COLO668 (cell line): ENCODE results near the gene TPBGL.
"Not testable (repeated sequence)": the region's sequence is repeated elsewhere in the genome, so short reads cannot be mapped to it uniquely, and the experiment has no call there.

Experiments
- DNase-seq: peaks from one replicate; lab custom pipeline; 2025; ENCODE audit not compliant: unreplicated experiment; lab: John Stamatoyannopoulos, UW

Gene TPBGL

DNA sequence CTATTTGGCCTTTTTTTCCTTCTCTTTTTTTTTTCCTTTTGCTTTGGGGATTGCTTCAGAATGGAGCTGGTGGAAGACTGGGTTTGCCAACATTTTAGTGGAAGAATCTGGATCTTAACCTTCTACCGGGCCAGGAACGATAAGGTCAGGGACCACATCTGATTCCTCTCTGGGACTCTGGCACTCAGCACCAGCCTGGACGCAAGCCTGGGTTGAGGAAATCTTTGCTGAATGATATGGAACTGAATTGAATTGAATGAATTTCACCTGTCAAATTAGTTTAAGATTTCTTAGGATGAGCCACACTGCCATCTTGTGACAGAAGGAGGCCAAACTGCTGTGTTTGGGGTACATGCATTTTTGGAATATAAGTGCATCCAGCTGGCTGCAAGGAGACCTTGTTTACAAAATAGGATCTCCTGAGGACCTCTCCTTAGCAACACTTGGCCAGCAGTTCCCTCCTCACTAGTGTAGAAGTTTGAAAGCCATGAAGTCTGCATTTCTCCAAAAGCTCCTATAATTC lies 30.4 kb downstream of the TPBGL start:
- DNase-seq, result no peak

DNA sequence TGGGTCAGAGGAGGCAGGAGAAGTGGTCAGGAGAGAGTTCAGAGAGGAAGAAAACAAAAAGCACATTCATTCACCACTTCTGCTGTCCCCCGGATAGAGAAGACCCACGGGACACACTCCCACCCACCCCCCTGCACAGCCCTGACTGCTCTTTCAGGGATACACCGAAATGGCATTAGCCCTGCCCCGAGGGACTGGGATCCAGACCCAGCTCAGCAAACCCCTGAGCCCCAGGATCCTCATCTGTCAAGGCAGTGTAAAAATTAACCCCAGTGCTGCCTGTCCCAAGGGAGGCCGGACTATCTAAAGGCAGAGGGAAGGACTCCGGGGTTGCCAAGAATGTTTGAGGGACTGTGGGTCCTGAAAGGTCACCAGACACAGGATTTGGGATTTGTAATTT lies 31.2 kb downstream of the TPBGL start:
- no peak for DNase-seq

DNA sequence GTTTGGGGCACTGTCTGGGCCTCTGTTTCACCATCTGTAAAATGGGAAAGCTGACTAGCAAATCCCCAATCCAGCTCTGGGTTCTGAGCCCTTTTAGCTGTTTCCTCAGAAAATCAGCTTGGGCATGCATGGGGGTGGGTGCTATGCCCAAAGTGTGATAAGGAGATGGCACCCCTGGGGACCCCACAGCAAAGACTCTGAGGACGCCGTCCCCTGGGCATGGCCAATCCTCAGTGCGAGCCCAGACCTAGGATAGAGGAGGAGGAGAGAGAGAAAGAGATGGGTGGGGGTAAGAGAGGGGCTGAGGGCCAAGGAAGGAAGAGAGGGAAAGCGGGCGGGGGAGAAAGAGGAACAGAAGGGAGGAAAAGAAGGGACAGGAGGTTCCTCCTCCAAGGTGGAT lies 31.8 kb downstream of the TPBGL start:
- DNase-seq, result no peak

DNA sequence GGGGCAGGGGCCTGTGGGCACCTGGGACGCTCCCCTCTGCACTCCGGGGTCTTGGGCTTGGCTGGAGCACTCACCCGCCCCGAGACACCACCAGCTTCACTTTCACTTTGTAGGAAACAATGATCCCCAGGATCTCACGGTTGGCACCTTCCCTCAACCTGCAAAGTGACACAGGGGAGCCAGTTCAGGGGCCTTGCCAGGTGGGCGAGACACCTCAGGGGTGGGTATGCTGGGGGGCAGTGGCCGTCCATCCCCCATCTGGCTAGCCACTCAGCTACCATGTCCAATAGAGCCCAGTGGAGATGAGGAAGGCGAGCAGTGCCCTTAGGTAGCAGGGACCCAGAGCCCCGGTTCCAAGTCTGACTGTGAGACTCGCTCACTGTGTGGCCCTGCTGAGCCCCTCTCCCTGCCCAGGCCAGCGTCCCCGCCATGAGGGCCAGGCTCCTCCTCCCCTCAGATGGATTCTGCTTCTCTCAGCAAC lies 32.3 kb downstream of the TPBGL start:
- no peak for DNase-seq

DNA sequence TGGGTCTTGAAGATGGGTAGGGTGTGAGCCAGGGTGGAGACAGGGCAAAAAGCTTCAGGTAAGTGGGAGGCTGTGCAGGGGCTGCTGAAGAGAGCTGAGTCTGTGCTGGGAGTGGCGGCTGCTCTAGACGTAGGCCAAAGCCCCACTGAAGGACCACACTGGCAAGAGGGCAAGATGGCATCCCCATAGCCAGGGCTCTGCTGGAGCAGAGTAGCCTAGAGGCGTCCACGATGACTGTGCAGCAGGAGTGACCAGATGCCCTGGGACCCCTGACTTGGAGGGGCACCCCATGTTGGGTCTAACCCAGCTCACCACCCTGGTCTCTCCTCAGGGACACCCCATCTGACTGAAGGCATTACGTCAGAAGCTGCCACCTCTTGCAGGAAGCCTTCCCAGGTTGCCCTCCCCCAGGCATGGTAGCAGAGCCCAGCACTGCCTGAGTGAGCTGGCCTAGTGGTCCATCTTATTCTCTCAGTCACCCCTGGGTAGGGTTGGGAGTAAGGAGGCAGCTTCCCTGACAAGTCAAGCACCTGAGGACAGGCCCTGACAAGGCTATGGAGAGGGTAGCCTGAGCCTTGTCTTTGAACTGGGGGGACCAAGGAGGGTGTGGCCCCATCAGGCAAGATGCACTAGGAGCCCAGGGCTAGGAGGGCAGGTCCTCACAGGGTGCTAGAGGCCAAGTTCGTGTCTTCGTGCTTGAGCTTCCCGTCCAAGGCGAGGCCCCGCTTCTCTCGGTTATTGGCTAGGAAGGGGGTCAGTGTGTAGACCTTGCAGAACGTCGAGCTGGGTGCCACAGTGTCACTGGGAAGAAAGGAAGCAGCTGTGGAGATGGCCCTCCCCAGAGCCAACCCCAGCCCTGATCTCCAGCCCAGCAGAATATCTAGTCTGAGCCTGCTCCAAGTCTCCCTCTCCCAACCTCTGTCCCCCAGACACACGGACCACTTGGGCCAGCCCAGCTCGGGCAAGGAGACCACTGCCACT lies 33.1 kb downstream of the TPBGL start:
- no peak for DNase-seq

DNA sequence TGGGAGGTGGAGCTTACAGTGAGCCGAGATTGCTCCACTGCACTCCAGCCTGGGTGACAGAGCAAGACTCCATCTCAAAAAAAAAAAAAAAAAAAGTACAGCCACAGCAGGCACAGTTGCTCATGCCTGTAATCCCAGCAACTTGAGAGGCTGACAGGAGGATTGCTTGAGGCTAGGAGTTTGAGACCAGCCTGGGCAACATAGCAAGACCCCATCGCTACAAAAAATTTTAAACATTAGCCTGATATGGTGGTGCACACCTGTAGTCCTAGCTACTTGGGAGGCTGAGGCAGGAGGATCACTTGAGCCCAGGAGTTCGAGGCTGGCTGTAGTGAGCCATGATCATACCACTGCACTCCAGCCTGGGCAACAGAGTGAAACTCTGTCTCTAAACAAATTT lies 34.1 kb downstream of the TPBGL start:
- not testable (repeated sequence) for DNase-seq

DNA sequence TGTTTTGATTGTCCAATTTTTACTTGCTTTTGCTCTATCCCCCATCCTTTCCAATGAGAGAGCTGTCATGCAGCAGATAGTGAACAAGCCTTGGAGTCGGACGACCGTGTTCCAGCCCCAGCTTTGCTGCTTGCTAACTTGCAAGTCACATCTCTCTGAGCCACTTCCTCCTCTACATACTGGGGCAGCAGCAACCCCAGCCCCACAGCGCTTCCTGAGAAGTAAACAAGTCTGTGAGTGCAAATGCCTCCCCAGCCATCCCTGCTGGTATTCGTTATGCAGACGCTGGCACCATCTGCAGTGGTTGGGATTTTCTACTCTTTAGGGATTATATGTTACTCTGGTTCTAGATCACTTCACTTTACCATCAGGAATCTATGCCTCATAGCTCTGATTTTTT lies 35.0 kb downstream of the TPBGL start:
- peak; percentile 5 for DNase-seq

DNA sequence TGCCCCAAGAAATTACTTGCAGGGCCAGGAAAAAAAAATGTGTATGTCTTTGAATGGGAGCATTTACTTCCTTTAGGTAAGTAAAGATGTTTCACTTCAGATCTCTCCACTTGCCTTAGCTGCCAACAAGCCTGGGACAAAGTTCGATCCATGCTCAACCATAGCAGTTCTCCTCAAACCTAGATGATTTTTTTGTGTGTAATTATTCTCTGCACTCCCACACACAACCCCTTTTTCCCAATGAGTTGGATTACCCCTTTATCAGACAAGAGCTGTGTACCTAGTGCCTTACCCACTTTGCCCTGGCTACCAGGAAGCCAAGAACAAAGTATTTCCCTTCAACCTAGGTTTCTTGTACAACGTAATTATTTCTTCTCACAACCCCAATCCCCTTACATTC lies 35.6 kb downstream of the TPBGL start:
- DNase-seq, result no peak

DNA sequence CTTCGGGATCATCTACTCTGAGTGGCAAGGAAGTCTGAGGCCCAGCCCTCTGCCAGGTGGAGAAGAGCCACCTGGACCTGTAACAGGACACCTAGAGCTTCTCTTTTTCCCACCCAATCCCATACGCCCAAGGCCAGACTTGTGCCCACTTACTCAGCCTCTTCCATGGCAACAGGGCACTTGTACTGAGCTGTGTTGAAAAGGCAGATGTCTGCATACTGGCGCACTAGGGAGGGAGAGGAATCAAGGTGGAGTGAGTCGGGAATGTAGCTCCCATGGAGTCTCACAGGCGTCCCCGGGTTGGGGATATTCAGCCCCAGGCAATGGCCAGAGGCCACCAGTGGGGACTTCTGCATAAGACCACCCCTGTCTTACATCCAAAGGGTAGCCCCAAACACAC lies 36.1 kb downstream of the TPBGL start:
- peak; percentile 82 for DNase-seq

DNA sequence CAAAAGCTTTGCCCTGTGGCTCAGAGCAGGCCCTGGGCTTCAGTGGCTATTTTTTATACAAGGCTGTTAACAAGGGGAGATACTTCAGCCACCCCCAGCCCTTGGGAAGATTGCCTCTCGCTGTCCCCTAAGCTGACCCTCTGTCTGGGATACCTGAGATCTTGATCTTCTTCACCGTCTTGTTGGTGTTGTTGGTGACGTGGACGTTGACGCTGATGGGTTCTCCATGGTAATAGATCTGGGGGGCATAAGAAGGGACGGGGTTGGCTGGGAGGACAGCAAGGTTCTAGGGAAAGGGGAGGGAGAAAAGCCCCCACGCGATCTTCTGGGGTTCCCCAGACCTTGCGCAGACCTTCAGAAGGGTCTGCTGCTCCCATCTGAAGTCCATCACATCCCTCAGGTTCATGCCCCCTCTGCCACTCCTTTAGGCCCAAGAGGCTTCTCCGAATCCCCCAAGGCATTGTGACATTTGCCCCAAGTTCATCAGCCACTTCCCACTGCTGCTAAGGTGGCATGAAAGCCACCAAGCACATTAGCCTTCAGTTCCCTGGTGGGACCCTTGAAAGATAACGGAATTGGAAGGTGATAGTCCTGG lies 36.7 kb downstream of the TPBGL start:
- DNase-seq, result no peak

DNA sequence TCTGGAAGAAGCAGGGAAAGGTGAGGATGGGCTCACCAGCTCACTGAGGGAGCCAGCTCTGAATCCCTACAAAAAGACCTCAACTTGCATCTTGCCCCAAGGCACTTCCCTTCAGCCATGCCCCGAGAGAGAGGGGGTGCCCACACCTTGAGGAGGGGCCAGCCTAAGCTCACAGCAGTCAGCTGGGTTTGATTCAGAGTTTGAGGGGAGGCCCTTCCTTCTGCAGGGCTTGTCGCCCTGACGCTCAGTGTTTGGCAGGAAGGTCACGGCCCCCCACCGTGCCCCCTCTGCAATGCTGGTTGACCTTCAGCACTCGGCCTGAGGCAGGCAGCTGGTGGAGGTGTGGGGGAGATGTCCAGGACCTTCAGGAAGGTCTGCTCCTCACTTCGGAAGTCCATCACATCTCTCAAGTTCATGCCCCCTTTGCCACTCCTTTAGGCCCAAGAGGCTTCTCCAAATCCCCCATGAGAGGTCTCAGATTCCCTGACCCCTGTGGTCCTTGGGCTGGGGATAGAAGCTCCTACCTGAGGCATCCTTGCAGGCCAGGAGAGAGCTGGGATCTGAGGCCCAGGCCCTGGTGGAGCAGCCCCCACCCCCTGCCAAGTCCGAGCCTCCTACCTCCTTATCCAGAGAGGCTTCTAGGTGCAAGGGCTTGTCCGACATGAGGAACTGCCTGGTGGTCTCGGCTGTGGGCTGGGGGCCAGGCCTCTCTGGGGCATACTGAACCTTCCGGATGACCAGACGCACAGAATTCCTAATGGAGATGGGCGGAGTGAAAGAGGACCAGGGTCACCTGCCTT lies 37.6 kb downstream of the TPBGL start:
- no peak for DNase-seq

DNA sequence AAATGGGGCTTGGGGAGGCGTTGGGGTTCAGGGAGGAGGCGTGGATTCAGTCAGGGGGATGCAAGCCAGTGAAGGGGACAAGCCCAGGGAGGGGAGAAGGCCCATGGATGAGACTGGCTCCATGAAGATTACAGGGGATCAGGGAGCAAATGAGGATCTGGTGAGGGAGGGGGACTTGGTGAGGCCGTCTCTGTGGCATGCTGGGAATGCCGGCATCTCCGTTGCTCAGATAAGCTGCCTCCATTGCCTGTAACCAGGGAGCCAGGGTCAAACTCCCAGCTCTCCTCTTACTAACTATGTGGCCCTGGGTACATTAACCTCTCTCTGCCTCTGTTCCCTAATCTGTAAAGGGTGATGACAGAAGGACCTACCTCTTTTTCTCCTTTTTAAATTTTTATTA lies 38.7 kb downstream of the TPBGL start:
- DNase-seq, result no peak

DNA sequence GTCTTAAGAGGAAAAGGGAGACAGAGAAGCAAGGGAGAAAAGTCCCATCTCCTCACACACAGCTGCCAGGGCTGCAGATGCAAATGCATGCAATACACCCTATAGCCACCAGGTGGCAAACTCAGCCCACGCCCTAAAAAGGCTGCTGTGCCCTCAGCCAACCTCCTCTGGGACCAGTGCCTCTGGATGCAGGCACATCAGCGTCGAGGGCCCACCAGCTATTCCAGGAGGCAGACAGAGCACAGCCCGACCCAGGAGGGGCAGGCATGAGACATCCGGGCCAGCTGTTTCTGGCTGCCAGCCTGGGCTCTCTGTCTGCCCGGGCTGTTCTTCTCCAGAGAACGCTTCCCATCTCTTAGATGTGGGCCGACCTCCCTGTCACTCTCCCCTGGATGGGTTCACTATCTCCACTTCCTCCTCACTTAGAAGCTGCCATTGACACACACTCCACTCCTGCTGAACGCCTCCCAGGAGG lies 39.7 kb downstream of the TPBGL start:
- peak; percentile 74 for DNase-seq

DNA sequence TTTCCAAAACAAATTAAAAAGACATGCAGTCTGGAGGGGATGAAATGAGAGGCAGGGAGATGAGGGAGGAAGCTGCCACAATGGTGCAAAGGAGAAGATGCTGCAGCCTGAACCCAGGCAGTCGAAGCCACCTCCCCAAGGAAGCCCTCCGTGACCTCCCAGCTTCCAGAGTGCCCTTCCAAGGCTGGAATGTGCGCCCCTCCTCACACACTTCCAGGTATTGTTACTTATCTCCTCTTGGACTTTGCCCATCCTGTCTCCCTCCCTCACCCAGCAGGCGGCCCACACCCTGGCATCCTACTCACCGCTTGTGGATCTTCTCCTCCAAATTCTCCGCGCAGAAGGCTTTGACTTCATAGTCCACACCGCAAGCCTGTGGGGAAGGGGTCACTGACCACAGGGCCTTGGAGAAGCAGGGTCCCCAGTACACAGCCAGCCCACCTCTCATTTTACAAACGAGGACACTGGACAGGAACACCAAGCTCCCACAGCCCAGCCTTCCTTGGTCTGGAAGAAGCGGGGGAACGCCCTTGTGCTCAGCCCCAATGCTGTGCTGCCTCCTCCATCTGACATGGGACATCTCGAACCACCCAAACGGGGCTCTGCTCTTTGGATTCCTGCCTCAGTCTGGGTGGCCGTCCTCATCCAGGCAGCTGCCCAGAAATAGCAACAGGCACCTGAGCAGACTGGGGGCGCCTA lies 40.3 kb downstream of the TPBGL start:
- no peak for DNase-seq

DNA sequence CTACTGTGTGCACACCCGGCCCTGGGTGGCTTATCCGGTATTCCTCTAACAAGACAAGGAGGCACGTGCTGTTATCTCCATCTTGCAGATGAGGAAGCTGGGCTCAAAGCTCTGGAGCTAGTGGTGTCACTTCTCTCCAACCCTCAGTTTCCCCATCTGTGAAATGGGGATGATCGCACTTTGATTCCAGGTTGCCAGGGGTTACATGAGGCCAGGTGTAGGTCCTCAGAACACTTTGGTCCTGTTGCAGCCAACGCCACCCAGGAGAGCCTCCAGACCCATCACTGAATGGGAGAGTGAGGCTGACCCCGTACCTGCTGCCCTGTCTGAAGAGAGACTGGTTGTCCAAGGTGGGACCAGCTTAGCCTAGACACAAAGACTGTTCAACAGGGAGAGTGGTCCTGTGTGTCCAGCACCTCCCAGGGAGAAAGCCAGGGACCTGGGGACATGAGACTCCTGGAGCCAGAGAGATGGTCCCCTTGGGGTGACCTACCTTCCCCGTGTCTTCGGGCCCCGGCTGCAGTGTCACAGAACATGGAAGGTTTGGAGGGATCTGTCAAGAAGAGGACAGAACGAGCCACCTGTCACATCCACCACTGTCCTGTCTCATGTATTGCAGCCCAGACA lies 41.0 kb downstream of the TPBGL start:
- no peak for DNase-seq

DNA sequence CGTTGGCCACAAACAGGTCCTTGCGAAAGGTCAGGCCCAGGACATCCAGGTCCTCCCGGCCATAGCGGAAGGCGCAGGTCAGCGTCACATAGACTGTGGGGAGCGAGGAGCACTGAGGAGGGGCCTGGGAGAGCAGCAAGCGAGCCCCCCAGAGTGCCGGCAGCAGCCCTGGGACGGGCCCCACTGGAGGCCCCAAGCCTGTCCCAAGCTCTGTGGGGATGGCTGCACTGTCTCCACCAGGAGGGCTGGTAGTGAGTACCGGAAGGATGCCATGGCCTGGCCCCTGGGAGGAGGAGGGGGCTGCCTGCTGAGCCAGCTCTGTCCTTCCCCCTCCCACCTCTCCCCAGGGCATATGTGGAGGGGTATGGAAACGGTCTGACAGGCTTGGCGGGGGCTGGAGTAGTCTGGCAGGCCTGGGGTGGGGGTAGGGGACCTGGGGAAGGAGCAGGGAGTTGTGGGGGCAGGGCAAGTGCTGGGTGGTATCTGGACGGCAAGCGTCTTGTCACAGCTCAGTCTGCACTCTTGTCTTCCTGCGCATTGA lies 42.9 kb downstream of the TPBGL start:
- no peak for DNase-seq

DNA sequence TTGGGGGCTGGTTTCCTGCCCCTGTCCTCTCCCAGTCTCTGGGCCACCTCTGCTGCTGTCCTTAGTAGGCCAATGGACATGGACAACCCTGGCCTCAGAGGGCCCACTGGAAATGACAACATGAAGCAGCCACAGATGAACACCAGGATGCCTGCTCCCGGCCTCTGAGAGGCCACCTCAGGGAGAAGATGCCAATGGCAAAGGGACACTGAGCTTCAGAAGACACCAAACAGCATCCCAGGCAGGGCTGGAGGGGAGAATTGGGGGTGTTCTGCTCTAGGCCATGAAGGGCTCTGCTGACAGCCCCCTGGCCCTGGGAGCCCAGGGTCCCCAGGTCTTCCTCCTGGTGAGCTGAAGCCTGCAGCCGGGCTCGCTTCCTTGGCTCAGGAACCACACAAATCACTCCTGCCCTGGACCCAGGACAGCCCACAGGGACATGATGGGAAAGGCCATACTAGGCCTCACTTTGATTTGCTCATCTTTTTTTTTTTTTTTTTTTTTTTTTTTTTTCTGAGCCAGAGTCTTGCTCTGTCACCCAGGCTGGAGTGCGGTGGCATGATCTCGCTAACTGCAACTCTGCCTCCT lies 45.3 kb downstream of the TPBGL start:
- no peak for DNase-seq

DNA sequence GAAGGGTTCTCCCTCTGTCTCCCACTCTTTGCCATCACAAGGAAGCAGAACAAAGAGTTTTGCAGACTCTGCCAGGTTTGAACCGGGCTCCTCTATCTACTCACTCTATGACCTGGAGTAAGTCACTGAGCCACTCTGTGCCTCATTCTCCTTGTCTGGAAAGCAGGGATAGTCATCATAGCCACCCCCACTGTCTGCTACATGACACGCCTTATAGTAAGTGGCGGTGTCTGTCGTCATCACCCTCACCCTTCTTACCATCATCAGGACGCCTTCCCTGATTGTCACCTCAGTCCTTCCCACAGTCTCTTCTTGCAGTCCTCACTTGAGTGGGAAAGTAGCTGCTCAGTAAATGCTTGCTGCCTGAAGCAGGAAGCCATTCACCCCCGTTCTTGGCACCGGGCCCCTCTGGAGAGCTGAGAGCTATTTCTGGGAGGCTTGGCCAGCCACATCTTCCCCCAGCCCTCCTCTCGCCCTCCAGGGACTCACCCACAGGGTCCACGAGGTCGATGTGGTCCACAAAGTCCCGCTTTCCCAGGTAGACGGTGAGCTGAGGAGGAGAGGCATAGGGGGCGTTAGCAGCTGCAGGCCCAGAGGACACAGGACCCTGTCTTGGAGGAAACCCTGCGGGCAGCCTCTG lies 46.4 kb downstream of the TPBGL start:
- DNase-seq, result no peak

DNA sequence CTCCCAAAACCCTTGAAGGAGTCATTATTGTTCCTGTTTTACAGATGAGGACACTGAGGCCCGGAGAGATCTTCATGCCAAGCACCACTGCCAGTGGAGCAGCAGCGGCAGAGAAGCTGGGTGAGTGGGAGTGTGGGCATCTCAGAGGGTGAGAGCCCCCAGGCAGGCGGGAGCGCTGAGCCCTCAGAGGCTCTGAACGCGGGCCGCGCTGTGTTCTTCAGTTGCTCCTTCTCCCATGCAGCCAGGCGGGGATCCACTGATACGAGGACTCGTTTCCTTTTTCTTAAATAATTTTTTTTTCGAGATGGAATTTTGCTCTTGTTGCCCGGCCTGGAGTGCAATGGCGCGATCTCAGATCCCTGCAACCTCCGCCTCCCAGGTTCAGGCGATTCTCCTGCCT lies 47.0 kb downstream of the TPBGL start:
- DNase-seq, result no peak
